Measurements from ENCODE around the gene CDKN2C. TPM values are rescaled to one million over a fixed set of nuclear protein-coding genes. Genes with fewer than 3 reads are reported as not detected.

Gene CDKN2C
- total RNA-seq, 1 experiment from 2014 or later: not detected

DNA sequence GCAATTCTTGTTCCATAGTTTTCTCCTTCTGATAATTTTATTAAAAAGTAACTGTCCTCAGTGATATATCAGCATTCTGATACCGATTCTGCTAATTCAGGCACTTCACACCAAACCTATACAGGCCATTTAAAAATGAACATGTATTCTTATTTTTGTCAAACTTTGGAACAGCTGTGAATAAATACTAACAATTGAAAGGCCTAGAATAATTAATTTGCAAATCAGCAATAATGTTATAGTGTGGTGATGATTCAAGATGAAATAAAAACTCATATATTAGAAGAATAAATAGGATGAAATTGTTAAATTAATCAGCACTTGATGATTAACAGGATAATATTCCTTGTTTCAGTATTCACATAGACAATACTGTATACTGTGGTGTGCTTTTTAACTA is 9.9 kb downstream of the CDKN2C start (continued):
- TF ChIP-seq E2F4 (CRISPR knock-in tag; IDR thresholded peaks at IDR 0.05; ENCODE audit: borderline replicate concordance, low read depth) (no peak), NR2C2 (CRISPR knock-in tag; IDR thresholded peaks at IDR 0.05) (no peak), GABPB1 (CRISPR knock-in tag; IDR thresholded peaks at IDR 0.05) (no peak), TEAD1 (CRISPR knock-in tag; IDR thresholded peaks at IDR 0.05) (no peak), ZNF121 (CRISPR knock-in tag; IDR thresholded peaks at IDR 0.05) (no peak)

- Mint-ChIP-seq H3K27ac (no peak overlapping the region), H3K4me1 (peaks cover 20% of the 10 kb centered on the region), H3K27me3 (ENCODE audit: low read depth) (peaks cover 91% of the 10 kb centered on the region), H3K36me3 (no peaks in the 10 kb centered on the region), H3K9me3 (no peaks in the 10 kb centered on the region), H3K4me3 (no peak overlapping the region)
- ATAC-seq (no peak), DNase-seq (ENCODE audit: low spot score) (no peak)
- CTCF ChIA-PET: no interaction called here
- POLR2A ChIA-PET: no interaction called here
- no peak for TF ChIP-seq CREM (CRISPR knock-in tag; IDR thresholded peaks at IDR 0.05)
- TF ChIP-seq, protein P1, sequence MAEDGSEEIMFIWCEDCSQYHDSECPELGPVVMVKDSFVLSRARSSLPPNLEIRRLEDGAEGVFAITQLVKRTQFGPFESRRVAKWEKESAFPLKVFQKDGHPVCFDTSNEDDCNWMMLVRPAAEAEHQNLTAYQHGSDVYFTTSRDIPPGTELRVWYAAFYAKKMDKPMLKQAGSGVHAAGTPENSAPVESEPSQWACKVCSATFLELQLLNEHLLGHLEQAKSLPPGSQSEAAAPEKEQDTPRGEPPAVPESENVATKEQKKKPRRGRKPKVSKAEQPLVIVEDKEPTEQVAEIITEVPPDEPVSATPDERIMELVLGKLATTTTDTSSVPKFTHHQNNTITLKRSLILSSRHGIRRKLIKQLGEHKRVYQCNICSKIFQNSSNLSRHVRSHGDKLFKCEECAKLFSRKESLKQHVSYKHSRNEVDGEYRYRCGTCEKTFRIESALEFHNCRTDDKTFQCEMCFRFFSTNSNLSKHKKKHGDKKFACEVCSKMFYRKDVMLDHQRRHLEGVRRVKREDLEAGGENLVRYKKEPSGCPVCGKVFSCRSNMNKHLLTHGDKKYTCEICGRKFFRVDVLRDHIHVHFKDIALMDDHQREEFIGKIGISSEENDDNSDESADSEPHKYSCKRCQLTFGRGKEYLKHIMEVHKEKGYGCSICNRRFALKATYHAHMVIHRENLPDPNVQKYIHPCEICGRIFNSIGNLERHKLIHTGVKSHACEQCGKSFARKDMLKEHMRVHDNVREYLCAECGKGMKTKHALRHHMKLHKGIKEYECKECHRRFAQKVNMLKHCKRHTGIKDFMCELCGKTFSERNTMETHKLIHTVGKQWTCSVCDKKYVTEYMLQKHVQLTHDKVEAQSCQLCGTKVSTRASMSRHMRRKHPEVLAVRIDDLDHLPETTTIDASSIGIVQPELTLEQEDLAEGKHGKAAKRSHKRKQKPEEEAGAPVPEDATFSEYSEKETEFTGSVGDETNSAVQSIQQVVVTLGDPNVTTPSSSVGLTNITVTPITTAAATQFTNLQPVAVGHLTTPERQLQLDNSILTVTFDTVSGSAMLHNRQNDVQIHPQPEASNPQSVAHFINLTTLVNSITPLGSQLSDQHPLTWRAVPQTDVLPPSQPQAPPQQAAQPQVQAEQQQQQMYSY (CRISPR knock-in tag; IDR thresholded peaks at IDR 0.05): no peak
- no peak for TF ChIP-seq CTCF (IDR thresholded peaks at IDR 0.05)
- no peak for TF ChIP-seq ZNF317 (CRISPR knock-in tag; IDR thresholded peaks at IDR 0.05; ENCODE audit: borderline replicate concordance, low read depth)
- no peak for TF ChIP-seq ELF4 (CRISPR knock-in tag; IDR thresholded peaks at IDR 0.05; ENCODE audit: low read depth)
- TF ChIP-seq MYBL2 (CRISPR knock-in tag; IDR thresholded peaks at IDR 0.05): no peak
- TF ChIP-seq SOX15 (CRISPR knock-in tag; IDR thresholded peaks at IDR 0.05): no peak
- TF ChIP-seq, protein P2, sequence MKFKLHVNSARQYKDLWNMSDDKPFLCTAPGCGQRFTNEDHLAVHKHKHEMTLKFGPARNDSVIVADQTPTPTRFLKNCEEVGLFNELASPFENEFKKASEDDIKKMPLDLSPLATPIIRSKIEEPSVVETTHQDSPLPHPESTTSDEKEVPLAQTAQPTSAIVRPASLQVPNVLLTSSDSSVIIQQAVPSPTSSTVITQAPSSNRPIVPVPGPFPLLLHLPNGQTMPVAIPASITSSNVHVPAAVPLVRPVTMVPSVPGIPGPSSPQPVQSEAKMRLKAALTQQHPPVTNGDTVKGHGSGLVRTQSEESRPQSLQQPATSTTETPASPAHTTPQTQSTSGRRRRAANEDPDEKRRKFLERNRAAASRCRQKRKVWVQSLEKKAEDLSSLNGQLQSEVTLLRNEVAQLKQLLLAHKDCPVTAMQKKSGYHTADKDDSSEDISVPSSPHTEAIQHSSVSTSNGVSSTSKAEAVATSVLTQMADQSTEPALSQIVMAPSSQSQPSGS (CRISPR knock-in tag; IDR thresholded peaks at IDR 0.05; ENCODE audit: borderline replicate concordance, low read depth): no peak
- no peak for TF ChIP-seq TEAD4 (CRISPR knock-in tag; IDR thresholded peaks at IDR 0.05)
- TF ChIP-seq ZBTB21 (CRISPR knock-in tag; IDR thresholded peaks at IDR 0.05; ENCODE audit: borderline replicate concordance): no peak
- TF ChIP-seq GRHL2 (CRISPR knock-in tag; IDR thresholded peaks at IDR 0.05; ENCODE audit: insufficient replicate concordance, severe bottlenecking): no peak
- no peak for TF ChIP-seq GABPB1 (CRISPR knock-in tag; IDR thresholded peaks at IDR 0.05)
- no peak for TF ChIP-seq NR2C2 (CRISPR knock-in tag; IDR thresholded peaks at IDR 0.05)
- TF ChIP-seq, protein P3, sequence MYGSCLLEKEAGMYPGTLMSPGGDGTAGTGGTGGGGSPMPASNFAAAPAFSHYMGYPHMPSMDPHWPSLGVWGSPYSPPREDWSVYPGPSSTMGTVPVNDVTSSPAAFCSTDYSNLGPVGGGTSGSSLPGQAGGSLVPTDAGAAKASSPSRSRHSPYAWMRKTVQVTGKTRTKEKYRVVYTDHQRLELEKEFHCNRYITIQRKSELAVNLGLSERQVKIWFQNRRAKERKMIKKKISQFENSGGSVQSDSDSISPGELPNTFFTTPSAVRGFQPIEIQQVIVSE (CRISPR knock-in tag; IDR thresholded peaks at IDR 0.05; ENCODE audit: borderline replicate concordance): no peak
- TF ChIP-seq, protein P4, sequence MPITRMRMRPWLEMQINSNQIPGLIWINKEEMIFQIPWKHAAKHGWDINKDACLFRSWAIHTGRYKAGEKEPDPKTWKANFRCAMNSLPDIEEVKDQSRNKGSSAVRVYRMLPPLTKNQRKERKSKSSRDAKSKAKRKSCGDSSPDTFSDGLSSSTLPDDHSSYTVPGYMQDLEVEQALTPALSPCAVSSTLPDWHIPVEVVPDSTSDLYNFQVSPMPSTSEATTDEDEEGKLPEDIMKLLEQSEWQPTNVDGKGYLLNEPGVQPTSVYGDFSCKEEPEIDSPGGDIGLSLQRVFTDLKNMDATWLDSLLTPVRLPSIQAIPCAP (CRISPR knock-in tag; IDR thresholded peaks at IDR 0.05): no peak
- no peak for TF ChIP-seq EMX1 (CRISPR knock-in tag; IDR thresholded peaks at IDR 0.05)
- no peak for TF ChIP-seq ATF1 (CRISPR knock-in tag; IDR thresholded peaks at IDR 0.05)
- no peak for TF ChIP-seq NFATC4 (CRISPR knock-in tag; IDR thresholded peaks at IDR 0.05)
These were observed 10.5 kb downstream of the CDKN2C start for GRCh38 chr1:50980505-50980904.
